H1 (cell line): Measurements from ENCODE around the gene MCM7. TPM values are rescaled to one million over a fixed set of nuclear protein-coding genes. Genes with fewer than 3 reads are reported as not detected.

Experiments
- CTCF ChIA-PET: fragments of 300-600 bp; sonication (Branson Sonifier 250); formaldehyde crosslinking; loops from one replicate; lab custom pipeline; 2021; ENCODE audit not compliant: partially characterized antibody; lab: Charles Lee
- POLR2A ChIA-PET: fragments of 300-600 bp; sonication (Branson Sonifier 250); formaldehyde crosslinking; loops from one replicate; lab custom pipeline; 2021; ENCODE audit warnings: inconsistent platforms; ENCODE audit not compliant: partially characterized antibody; lab: Charles Lee
- DNase-seq, 2 experiments: peaks; one replicate each; pipeline versions ENCODE4 v3.0.0 to v3.0.0-alpha.2; 2010 to 2022; ENCODE audit warnings: low spot score in 2 of 2, low read depth in 1 of 2, mixed read lengths in 1 of 2
- FAIRE-seq: peaks from 2 replicates; lab custom pipeline; 2011; peaks lifted over from hg19 to GRCh38; lab: Jason Lieb, UNC
- H2AFZ ChIP-seq: 2 replicates; pipeline ENCODE4 v1.8.1; 2012; ENCODE audit warnings: low read length, inconsistent platforms
- H2AK5ac ChIP-seq: 2 replicates; pipeline ENCODE4 v1.6.1; 2013; ENCODE audit warnings: low read depth, low read length
- H2BK120ac ChIP-seq: replicated peaks from 2 replicates; pipeline ENCODE3; 2013; ENCODE audit warnings: low read depth, low read length, inconsistent platforms
- H2BK12ac ChIP-seq: 2 replicates; pipeline ENCODE4 v1.6.1; 2013; ENCODE audit warnings: low read depth, low read length
- H2BK15ac ChIP-seq: 2 replicates; pipeline ENCODE4 v1.6.1; 2013; ENCODE audit warnings: low read length
- H2BK20ac ChIP-seq: 2 replicates; pipeline ENCODE4 v1.6.1; 2013; ENCODE audit warnings: low read length
- H2BK5ac ChIP-seq: 2 replicates; pipeline ENCODE4 v1.6.1; 2013; ENCODE audit warnings: low read depth, low read length
- H3K14ac ChIP-seq: 2 replicates; pipeline ENCODE4 v1.6.1; 2013; ENCODE audit warnings: inconsistent platforms; ENCODE audit not compliant: insufficient read length
- H3K18ac ChIP-seq: 2 replicates; pipeline ENCODE4 v1.6.1; 2013; ENCODE audit warnings: low read length; ENCODE audit errors: extremely low read depth
- H3K23ac ChIP-seq: 2 replicates; pipeline ENCODE4 v1.6.1; 2013; ENCODE audit warnings: inconsistent platforms; ENCODE audit not compliant: insufficient read length
- H3K23me2 ChIP-seq: 2 replicates; pipeline ENCODE4 v1.6.1; 2013; ENCODE audit warnings: low read depth, low read length
- H3K27ac ChIP-seq: 2 replicates; pipeline ENCODE4 v1.6.1; 2011; ENCODE audit warnings: low read depth, low read length, inconsistent platforms
- H3K27me3 ChIP-seq, 4 experiments: replicated peaks in 1 of 4; 1 replicate in 1 of 4; 2 replicates in 3 of 4; pipeline versions ENCODE4 v1.6.1 to v1.8.1; 2011 to 2013; ENCODE audit warnings: low read length in 3 of 4, mild to moderate bottlenecking in 3 of 4, inconsistent platforms in 2 of 4, mixed read lengths in 2 of 4, moderate library complexity in 1 of 4; ENCODE audit not compliant: control insufficient read depth in 3 of 4, insufficient read depth in 3 of 4; ENCODE audit errors: extremely low read depth in 1 of 4
- H3K36me3 ChIP-seq, 4 experiments: 2 replicates each; pipeline versions ENCODE4 v1.6.1 to v1.8.1; 2011 to 2013; ENCODE audit warnings: mild to moderate bottlenecking in 4 of 4, low read length in 3 of 4, moderate library complexity in 2 of 4, control low read depth in 1 of 4, inconsistent platforms in 1 of 4; ENCODE audit not compliant: insufficient read depth in 4 of 4, control insufficient read depth in 2 of 4
- H3K4ac ChIP-seq: replicated peaks from 2 replicates; pipeline ENCODE3; 2013; ENCODE audit warnings: low read length, low read depth, mixed read lengths, inconsistent platforms; ENCODE audit not compliant: insufficient read length
- H3K4me1 ChIP-seq, 4 experiments: replicated peaks in 1 of 4; 1 replicate in 1 of 4; 2 replicates in 3 of 4; pipeline versions ENCODE4 v1.6.1 to v1.8.1; 2011 to 2013; ENCODE audit warnings: low read length in 3 of 4, inconsistent platforms in 2 of 4, mixed read lengths in 1 of 4; ENCODE audit not compliant: insufficient read depth in 4 of 4, control insufficient read depth in 3 of 4
- H3K4me2 ChIP-seq, 2 experiments: 2 replicates each; pipeline versions ENCODE4 v1.6.1 to v1.8.1; 2011 to 2013; ENCODE audit warnings: low read depth in 2 of 2, low read length in 2 of 2, control low read depth in 1 of 2, inconsistent platforms in 1 of 2, mild to moderate bottlenecking in 1 of 2; ENCODE audit not compliant: insufficient read depth in 1 of 2
- H3K4me3 ChIP-seq, 4 experiments: fragments of 200-600, 300-600 bp in 1 of 4; sonication (generic), shearing (Covaris generic), sonication (Bioruptor Twin) in 1 of 4; 2 replicates each; pipeline versions ENCODE4 v1.5.1 to v1.8.1; 2011 to 2016; ENCODE audit warnings: low read length in 4 of 4, low read depth in 3 of 4, control low read depth in 2 of 4, inconsistent platforms in 2 of 4, mild to moderate bottlenecking in 2 of 4, mixed read lengths in 1 of 4, moderate library complexity in 1 of 4; ENCODE audit not compliant: insufficient read depth in 2 of 4; ENCODE audit errors: extremely low read depth in 1 of 4
- H3K56ac ChIP-seq: replicated peaks from 2 replicates; pipeline ENCODE3; 2013; ENCODE audit warnings: low read depth, mild to moderate bottlenecking, mixed read lengths, low read length, inconsistent platforms; ENCODE audit not compliant: insufficient read length
- H3K79me1 ChIP-seq: 2 replicates; pipeline ENCODE4 v1.6.1; 2013; ENCODE audit warnings: low read depth, low read length, control low read depth
- H3K79me2 ChIP-seq, 2 experiments: 2 replicates each; pipeline versions ENCODE4 v1.6.1 to v1.8.1; 2012 to 2013; ENCODE audit warnings: low read length in 2 of 2, mild to moderate bottlenecking in 2 of 2, inconsistent platforms in 1 of 2; ENCODE audit not compliant: insufficient read depth in 2 of 2, control insufficient read depth in 1 of 2
- H3K9ac ChIP-seq, 4 experiments: replicated peaks in 1 of 4; 1 replicate in 1 of 4; 2 replicates in 3 of 4; pipeline versions ENCODE4 v1.6.1 to v1.8.1; 2011 to 2013; ENCODE audit warnings: low read depth in 3 of 4, low read length in 3 of 4, control low read depth in 2 of 4, mild to moderate bottlenecking in 2 of 4, moderate library complexity in 2 of 4, inconsistent platforms in 1 of 4; ENCODE audit errors: extremely low read depth in 1 of 4
- H3K9me3 ChIP-seq, 2 experiments: 2 replicates each; pipeline versions ENCODE4 v1.6.1 to v1.8.1; 2012 to 2013; ENCODE audit warnings: mild to moderate bottlenecking in 2 of 2, moderate library complexity in 2 of 2, control low read depth in 1 of 2, inconsistent platforms in 1 of 2, low read depth in 1 of 2, low read length in 1 of 2, mixed read lengths in 1 of 2; ENCODE audit not compliant: insufficient read depth in 2 of 2
- H4K20me1 ChIP-seq, 2 experiments: replicated peaks in 1 of 2; 2 replicates each; pipeline versions ENCODE3 to v1.8.1; 2011 to 2013; ENCODE audit warnings: inconsistent platforms in 2 of 2, low read length in 2 of 2, mild to moderate bottlenecking in 1 of 2; ENCODE audit not compliant: insufficient read depth in 2 of 2, control insufficient read depth in 1 of 2
- H4K5ac ChIP-seq: 2 replicates; pipeline ENCODE4 v1.6.1; 2013; ENCODE audit warnings: low read length, low read depth, mixed read lengths, inconsistent platforms; ENCODE audit not compliant: insufficient read length
- H4K8ac ChIP-seq: 2 replicates; pipeline ENCODE4 v1.8.0; 2013; ENCODE audit warnings: mild to moderate bottlenecking, moderate library complexity, low read length, inconsistent platforms; ENCODE audit not compliant: insufficient read depth; ENCODE audit errors: extremely low read depth
- H4K91ac ChIP-seq: replicated peaks from 2 replicates; pipeline ENCODE3; 2013; ENCODE audit warnings: low read length, mixed read lengths, inconsistent platforms; ENCODE audit not compliant: insufficient read length
- BCL11A ChIP-seq, 2 experiments: IDR thresholded peaks; one replicate each; pipeline ENCODE4 v1.6.1; 2011; ENCODE audit warnings: low read depth in 2 of 2, low read length in 2 of 2, mild to moderate bottlenecking in 2 of 2
- CBX5 ChIP-seq: fragments of 300-800, 300-1000 bp; sonication (generic); IDR thresholded peaks from 2 replicates; pipeline ENCODE4 v1.7.1; 2016; ENCODE audit warnings: antibody characterized with exemption, low read length, low read depth
- CHD2 ChIP-seq: IDR thresholded peaks from 2 replicates; pipeline ENCODE4 v1.6.1; 2012; ENCODE audit warnings: low read length, improper control_type of control experiment
- EGR1 ChIP-seq: IDR thresholded peaks from 2 replicates; pipeline ENCODE4 v1.6.1; 2011; ENCODE audit warnings: low read depth, low read length, borderline replicate concordance
- GABPA ChIP-seq: IDR thresholded peaks from 2 replicates; pipeline ENCODE4 v1.6.1; 2011; ENCODE audit warnings: mild to moderate bottlenecking, low read length, moderate library complexity, borderline replicate concordance; ENCODE audit not compliant: insufficient read depth
- HDAC2 ChIP-seq, 2 experiments: fragments of 300-600 bp in 1 of 2; sonication (generic) in 1 of 2; IDR thresholded peaks; 2 replicates each; pipeline ENCODE4 v1.6.1; 2011 to 2012; ENCODE audit warnings: low read depth in 2 of 2, low read length in 2 of 2, mild to moderate bottlenecking in 2 of 2, moderate library complexity in 2 of 2, borderline replicate concordance in 1 of 2, inconsistent platforms in 1 of 2
- KDM1A ChIP-seq: fragments of 200-600, 300-600 bp; sonication (generic); IDR thresholded peaks from 2 replicates; pipeline ENCODE4 v1.7.1; 2016; ENCODE audit warnings: mild to moderate bottlenecking, low read length, borderline replicate concordance
- PHF8 ChIP-seq: fragments of 200-600 bp; sonication (generic); conservative IDR thresholded peaks from 2 replicates; pipeline ENCODE4 v1.7.1; 2012; ENCODE audit warnings: low read depth, mild to moderate bottlenecking, inconsistent platforms, low read length, moderate library complexity
- RBBP5 ChIP-seq: IDR thresholded peaks from 2 replicates; pipeline ENCODE4 v1.7.1; 2012; ENCODE audit warnings: low read depth, mild to moderate bottlenecking, inconsistent platforms, low read length, moderate library complexity, borderline replicate concordance
- RXRA ChIP-seq: IDR thresholded peaks from 2 replicates; pipeline ENCODE4 v1.6.1; 2011; ENCODE audit warnings: low read depth, mild to moderate bottlenecking, low read length, moderate library complexity; ENCODE audit not compliant: insufficient read depth
- WGBS, 2 experiments: shearing (Covaris generic) in 1 of 2; methylation state at CpG; one replicate each; pipeline versions ENCODE4 v1.1.6 to v1.1.7; 2013 to 2015; ENCODE audit warnings: low lambda C conversion rate in 2 of 2, mixed read lengths in 2 of 2, inconsistent platforms in 1 of 2, low coverage in 1 of 2, missing lambda C conversion rate in 1 of 2; ENCODE audit not compliant: insufficient replicate concordance in 2 of 2, insufficient coverage in 1 of 2, insufficient read length in 1 of 2; ENCODE audit errors: extremely low coverage in 1 of 2, missing lambda C conversion rate in 1 of 2; 5-methylcytosine and 5-hydroxymethylcytosine counted together
- polyA plus RNA-seq, 7 experiments: library from polyadenylated mRNA; depleted of rRNA in 3 of 7; stranded (reverse) in 5 of 7; unstranded in 2 of 7; fragments of >200 nt in 5 of 7; fragments of 200-250 nt in 2 of 7; gene quantifications; 1 replicate in 5 of 7; 2 replicates in 1 of 7; 4 replicates in 1 of 7; pipeline versions ENCODE4 v1.2.1 to v1.2.3, GENCODE V29; 2011 to 2013; ENCODE audit warnings: missing spikeins in 2 of 7, mixed read lengths in 2 of 7
- total RNA-seq: library from RNA; stranded (reverse); fragmentation: NEBNext Ultra II Directional; extraction: Animal tissue kit (Norgen Biotek cat#: 25700); gene quantifications from 2 replicates; pipeline ENCODE4 v1.2.1, GENCODE V29; 2021
- TF ChIP-seq, protein P1 (sequence below): IDR thresholded peaks from 2 replicates; pipeline ENCODE4 v1.6.1; 2011; ENCODE audit warnings: low read length, improper control_type of control experiment

The MCM7 gene
- total and polyA plus RNA-seq, 2 of the 8 experiments (the other 6 are each of a cell fraction or from before 2014, with no cell fraction given) = 313 to 344 TPM

DNA sequence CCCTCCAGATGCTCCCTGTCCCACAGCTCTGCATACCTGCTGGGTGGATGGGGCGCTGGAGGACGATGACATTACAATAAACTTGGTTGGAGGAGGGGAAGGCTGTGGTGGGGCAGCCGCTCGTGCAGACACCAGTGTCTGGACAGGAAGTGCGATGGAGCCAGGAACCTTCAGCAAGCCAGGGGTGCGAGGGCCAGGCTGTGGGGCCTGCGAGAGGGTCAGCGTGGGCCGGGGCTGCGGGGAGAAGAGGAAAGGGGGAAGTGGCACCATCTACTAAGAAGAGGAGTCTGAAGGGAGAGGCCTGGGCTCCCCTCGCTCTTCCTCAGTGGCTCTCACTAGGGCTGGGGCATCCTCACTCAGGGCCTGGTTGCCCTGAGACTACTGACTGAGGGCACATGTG, 6.7 kb upstream of the MCM7 start:
- Histone ChIP-seq H3K4me1 (no peaks in the 10 kb centered on the region), H2BK120ac (no peak overlapping the region), H2BK20ac (no peak overlapping the region), H2AK5ac (no peak overlapping the region), H4K8ac (peak overlapping the region; percentile 28; the same call in 1 of the 2 replicates), H3K18ac (no peak overlapping the region), H2BK5ac (no peak overlapping the region), H4K20me1 (peaks cover 5% of the 10 kb centered on the region in 2 experiments), H3K4me3 (no peak overlapping the region), H3K4ac (no peak overlapping the region), H2BK12ac (no peak overlapping the region), H3K9me3 (no peaks in the 10 kb centered on the region), H2BK15ac (no peak overlapping the region), H3K4me2 (no peak overlapping the region), H3K23me2 (no peaks in the 10 kb centered on the region), H2AFZ (no peak overlapping the region), H3K56ac (no peak overlapping the region), H4K91ac (no peak overlapping the region), H4K5ac (no peak overlapping the region), H3K23ac (no peak overlapping the region), H3K79me1 (no peaks in the 10 kb centered on the region; the same call in 1 of the 2 replicates), H3K14ac (no peak overlapping the region), H3K36me3 (peaks cover 9 to 62% (median 40%) of the 10 kb centered on the region in 4 experiments; a peak in 7 of 8 replicates), H3K27me3 (no peaks in the 10 kb centered on the region), H3K27ac (no peak overlapping the region), H3K79me2 (no peaks in the 10 kb centered on the region), H3K9ac (no peak overlapping the region)
- CTCF ChIA-PET = no interaction called here
- FAIRE-seq = no peak
- 85% methylated on average over 11 of the region's 11 CpGs; no CpG with 5 or more reads in 1 of the 2 experiments for WGBS, 2 experiments
- POLR2A ChIA-PET = interaction anchor here (12.1 to 20.0 kb wide), 2 partner anchors 10 to 20 kb away, joined by 414 to 722 read pairs; partner anchors contain the start of genes CNPY4, COPS6, MBLAC1 and TAF6
- DNase-seq = no peak
- no peak for TF ChIP-seq RXRA
- TF ChIP-seq, protein P1, sequence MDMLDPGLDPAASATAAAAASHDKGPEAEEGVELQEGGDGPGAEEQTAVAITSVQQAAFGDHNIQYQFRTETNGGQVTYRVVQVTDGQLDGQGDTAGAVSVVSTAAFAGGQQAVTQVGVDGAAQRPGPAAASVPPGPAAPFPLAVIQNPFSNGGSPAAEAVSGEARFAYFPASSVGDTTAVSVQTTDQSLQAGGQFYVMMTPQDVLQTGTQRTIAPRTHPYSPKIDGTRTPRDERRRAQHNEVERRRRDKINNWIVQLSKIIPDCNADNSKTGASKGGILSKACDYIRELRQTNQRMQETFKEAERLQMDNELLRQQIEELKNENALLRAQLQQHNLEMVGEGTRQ = no peak
- no peak for TF ChIP-seq PHF8
- TF ChIP-seq CBX5 = no peak
- no peak for TF ChIP-seq RBBP5
- no peak for TF ChIP-seq KDM1A
- no peak for TF ChIP-seq HDAC2 (IDR thresholded peaks at IDR 0.05; ENCODE audit: borderline replicate concordance in 1 of 2, low read depth in 2 of 2, low read length in 2 of 2)
- TF ChIP-seq BCL11A (IDR thresholded peaks at IDR 0.05; ENCODE audit: low read depth in 2 of 2, low read length in 2 of 2) = no peak
- TF ChIP-seq EGR1 = no peak
- no peak for TF ChIP-seq GABPA
- no peak for TF ChIP-seq CHD2
